Posterior vena cava (tissue), 2 donors: Measurements from ENCODE around the gene OAT. TPM values are rescaled to one million over a fixed set of nuclear protein-coding genes. Genes with fewer than 3 reads are reported as not detected.

Experiments used
- DNase-seq: peaks from one replicate; pipeline ENCODE4 v3.0.0-alpha.2; 2020; ENCODE audit warnings: low spot score
- intact Hi-C, 2 donors: fragments of 100-400 bp; cut with DNase I; formaldehyde crosslinking; loops; one replicate each; pipeline versions ENCODE4 v1.14.1 to v1.14.2; 2022 to 2023
- total RNA-seq, 2 donors: library from RNA; stranded (reverse); fragmentation: NEBNext Ultra II Directional; extraction: Animal tissue kit (Norgen Biotek cat#: 25700); gene quantifications; one replicate each; pipeline ENCODE4 v1.2.1, GENCODE V29; 2021
- donor health status: DM: yes; HTN: yes; CAD: no.
- donor health status: DM: yes; HTN: yes; CAD: no.

The OAT gene
- total RNA-seq, 2 donors from 2014 or later: 89.5 to 113 TPM

DNA sequence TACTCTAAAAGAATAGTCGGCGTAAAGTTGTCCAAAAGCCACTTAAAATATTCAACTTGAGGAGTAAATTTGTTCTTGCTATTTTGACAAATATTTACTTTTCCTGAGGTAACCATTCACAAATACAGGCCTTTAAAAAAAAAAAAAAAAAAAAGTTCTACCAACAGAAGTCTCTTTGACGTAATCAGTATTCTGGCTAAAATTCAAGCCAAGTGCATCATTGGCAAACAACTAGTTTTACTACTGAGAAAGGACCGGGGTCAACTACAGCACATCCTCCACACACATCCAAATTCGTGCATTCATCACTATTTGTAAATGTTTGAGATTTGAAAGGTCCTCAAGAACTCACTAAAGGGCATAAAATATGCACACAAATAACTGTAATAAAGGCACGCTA is 2.0 kb downstream of the OAT start:
- intact Hi-C loops: no loop called here
- DNase-seq: no peak

DNA sequence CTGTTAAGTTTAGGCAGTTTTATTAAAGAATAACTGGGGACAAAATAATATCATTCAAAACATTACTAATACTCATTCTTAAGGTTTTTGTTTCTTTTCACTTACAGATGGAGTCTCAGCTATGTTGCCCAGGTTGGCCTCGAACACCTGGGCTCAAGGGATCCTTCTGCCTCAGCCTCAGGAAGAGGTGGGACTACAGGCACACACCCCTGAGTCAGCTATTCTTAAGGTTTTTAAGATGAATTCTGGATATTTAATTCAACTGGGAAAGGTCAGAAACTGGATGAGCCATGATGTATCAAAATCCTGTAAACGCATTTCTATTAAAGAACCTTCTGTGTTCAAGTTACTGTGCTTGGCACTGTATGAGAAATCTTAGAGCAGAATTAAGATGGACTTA is 3.5 kb downstream of the OAT start:
- intact Hi-C loops: no loop called here
- no peak for DNase-seq

DNA sequence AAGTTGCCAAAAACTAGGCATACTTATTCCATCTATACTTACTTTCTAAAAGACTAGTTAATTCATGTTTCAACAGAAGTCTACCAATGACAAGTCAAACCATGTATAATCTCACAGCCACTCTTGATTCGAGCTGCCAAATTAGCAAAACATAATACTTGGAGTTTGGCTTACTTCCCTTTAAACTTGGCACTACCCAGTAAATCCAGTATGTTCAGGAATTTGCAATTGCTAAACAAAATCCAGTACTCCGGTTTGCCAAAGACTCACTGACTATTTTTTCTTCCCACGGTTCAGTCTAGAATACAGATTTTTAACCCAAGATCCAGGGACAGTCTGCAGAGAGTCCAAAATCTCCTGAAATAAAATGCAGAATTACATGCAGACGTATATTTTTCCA is 4.6 kb downstream of the OAT start:
- intact Hi-C loops: loop anchor here in 1 of 2 donors (5.0 kb wide), 1 partner anchor 1648 kb away; no protein-coding TSS in a partner anchor
- DNase-seq: no peak

DNA sequence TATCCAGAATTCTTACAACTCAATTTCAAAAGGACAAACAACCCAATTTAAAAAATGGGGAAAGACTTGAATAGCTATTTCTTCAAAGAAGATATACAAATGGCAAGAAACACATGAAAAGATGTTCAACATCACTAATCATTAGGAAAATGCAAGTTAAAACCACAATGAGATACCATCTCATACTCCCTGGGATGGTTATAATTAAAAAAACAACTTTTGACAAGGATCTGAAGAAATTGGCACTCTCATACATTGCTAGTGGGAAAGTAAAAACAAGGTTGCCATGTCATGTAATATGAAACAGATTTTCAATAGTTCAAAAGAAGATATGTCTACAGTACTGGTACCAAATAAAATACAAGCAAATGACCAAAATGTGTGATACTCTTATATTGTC is 9.0 kb downstream of the OAT start:
- no peak for DNase-seq
- intact Hi-C loops: loop anchor here in 1 of 2 donors (5.0 kb wide), 1 partner anchor 1653 kb away; no protein-coding TSS in a partner anchor

DNA sequence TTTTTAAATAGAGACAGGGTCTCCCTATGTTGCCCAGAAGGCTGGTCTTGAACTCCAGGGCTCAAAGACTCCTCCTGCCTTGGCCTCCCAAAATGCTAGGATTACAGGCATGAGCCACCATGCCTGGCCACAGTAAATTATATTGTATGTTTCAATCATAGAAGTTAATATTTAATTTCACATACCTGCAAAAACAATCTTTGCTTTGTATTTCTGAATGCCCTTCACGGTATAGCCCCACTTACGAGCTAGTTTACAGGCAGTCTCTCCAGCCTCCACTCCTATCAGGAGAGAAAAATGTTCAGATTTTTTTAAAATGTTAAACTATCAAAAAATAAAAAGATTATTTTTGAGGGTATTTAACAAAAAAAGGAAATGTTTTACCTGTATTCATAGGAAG is 10.4 kb downstream of the OAT start:
- intact Hi-C loops: no loop called here
- no peak for DNase-seq

DNA sequence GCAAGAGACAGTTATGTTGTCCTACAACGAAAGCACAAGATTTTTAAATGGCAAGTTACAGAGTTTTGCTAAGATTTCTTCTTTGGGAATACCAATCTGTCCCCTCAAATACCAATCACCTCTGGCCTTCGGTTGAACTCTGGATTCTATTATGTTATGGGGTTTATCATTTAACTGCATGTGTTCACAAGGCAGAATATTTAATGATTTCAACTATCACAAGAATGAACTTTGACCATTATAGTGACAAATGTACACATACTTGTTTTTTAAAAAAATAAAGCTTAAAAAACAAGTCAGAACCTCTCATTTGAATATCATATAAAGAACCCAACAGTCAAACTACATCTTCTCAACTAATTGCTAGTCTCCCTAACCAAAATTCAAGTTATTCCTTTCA is 11.3 kb downstream of the OAT start:
- intact Hi-C loops: no loop called here
- no peak for DNase-seq

DNA sequence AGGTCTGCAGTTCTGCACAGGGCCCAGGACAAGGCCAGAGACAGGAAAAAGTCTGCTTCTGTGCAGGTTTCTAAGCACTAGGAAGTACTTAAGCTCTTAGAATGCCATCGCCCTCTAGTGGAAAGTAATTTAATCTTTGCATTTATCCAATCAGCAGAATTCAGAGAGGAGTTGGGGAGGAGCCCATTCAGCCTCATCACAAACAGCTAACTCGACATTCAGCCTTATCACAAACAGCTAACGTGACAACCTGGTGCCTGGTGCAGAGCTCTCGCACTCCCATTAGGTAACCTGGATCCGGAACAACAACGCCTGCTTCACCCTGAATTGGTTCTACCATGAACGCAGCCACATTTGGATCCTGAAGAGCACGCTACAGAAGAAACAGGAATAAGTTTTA is 15.2 kb downstream of the OAT start:
- intact Hi-C loops: no loop called here
- DNase-seq: peak; percentile 37

DNA sequence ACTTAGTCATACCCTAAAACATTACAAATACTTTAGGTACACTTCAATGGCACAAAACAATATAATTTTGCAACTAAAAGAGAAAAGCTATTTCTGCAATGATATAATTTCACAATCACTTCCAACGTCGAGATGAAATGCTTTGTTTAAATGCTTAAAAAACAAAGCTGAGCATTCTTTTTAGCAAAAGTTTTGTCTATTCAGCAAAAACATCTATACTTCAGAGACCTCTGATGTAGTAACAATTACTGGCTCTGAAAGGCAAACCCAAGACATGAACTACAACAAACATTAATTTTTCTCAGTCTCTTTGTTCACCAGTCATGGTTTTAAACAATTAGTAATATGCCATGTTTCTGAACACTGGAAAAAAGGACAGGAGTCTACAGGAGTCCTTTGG is 16.4 kb downstream of the OAT start:
- intact Hi-C loops: no loop called here
- DNase-seq: no peak

DNA sequence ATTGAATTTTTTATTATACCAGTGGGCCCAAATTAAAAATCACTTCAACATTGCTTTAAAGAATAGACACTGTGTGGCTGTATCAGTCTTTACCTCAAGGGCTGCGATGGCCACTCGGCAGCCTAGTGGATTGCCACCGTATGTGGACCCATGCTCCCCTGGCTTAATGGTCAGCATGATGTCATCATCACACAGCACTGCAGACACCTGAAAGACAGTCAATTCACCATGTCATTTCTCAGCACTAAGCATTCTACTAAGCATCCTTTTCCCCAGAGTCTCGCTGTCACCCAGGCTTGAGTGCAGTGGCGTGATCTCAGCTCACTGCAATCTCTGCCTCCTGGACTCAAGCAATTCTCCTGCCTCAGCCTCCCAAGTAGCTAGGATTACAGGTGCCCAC is 17.1 kb downstream of the OAT start:
- DNase-seq: no peak
- intact Hi-C loops: no loop called here

DNA sequence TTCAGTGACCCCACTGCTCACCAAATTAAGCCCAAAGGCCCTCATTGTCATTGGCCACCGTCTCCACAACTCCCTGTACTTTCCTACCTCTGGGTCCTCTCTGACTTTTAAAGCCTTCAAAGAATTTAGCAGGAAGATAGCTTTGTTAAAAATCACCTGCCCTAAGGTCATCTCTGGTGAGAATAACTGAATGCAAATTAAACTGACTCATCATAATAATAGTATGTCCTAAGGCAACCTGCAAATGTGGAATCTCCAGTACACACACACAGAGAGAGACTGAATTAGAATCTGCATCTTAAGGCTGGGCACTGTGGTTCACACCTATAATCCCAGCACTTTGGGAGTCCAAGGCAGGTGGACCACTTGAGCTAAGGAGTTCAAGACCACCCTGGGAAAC is 24.1 kb downstream of the OAT start:
- intact Hi-C loops: no loop called here
- no peak for DNase-seq

DNA sequence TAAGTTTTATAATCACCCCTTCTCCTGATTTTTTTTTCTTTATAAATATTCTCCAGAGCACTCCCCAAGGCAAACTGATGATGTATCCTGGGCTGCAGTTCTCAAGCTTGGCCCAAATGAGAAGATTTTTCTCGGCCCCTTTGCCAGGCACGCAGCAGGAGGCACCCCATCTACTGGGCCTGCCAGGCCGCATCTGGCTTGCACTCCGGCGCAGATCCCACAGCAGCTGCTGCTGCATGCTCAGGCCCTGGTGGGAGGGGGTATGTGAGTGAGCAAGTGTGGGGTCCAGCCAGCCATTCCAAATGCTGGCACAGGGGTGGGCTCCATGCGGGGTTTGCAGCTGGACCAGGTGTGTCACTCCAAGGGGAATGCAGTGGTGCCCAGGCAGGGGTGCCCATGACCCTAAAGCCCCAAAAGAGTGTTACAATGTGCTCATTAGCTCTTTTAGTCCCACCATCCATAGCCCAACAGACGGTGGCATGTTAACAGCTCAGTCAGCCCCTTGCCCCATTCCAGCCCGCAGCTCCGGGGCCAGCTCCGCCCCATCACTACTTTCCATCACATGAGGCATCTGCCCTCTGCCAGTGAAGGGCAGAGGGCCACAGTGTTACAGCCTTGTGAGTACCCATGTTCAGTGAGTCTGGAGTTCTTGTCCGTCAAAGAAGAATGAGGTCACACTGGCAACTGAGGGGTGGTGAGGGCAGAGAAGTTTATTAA is 25.9 kb downstream of the OAT start:
- DNase-seq: no peak
- intact Hi-C loops: no loop called here

DNA sequence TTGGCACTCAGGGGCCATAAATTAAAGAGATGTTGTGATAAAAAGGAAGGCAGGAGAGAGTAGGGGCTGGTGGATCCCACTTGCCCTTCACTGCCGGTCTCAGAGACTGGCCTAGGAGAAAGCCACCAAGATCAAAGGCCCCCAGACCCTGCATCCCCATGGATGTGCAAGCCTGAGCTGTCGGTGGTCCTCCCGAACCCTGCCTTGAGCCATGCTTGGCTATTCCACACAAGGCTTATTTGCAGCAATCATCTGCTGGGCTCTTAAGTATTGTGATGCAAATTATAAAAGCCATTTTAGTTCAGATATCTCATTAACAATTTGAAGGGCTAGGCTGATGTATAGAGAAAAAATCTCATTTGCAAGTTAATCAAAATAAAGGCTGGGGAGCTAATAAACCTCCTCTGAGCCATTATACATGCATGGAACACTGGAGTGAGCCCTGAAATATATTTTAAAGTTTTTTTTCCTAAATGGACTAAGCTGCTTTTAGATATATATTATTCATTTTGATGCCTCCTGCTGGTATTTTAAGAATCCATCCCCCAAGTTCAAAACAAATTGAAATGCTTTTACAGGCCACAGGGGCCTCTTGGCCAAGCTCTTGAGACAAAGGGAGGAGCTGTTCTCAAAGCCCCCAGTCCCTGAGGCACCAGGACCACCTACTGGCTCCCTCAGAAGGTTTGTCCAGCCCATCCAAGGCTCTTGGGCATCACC is 28.1 kb downstream of the OAT start:
- peak; percentile 46 for DNase-seq
- intact Hi-C loops: no loop called here

DNA sequence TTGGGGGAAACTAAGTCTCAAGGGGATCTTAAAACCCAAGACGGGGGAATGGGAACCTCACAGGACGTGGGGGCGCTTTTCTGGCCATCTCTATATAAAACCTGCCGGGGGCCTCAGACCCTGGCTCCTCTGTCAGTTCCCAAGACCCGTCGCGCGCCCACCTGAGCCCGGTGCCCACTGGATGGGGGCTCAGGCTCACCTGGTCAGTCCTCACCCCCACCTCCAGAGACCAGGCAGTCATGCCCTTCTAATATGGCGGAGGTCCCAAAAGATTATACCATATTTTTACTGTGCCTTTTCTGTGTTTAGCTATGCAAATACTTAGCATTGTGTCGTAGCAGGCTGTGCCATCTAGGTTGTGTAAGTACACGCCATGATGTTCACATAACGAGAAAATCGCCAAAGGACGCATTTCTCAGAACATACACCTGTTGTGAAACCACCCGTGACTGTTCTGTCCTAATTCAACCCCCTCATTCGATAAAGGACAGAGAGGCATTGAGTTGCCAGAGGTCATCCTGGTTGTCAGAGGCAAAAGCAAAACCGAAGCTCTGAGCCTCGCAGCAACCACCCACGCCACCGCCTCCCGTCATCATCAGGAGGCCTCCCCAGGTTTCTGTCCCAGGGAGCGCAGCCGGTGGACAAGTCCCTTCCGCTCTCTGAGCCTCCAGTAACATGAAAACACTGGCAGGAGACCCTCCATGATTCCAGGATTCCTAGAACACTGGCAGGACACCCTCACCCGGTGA is 28.9 kb downstream of the OAT start:
- DNase-seq: peak; percentile 75
- intact Hi-C loops: loop anchor here (1.0 to 10.0 kb wide), 5 partner anchors 295 to 815 kb away; partner anchors contain the start of gene CHST15 (in 1 of the 2)

DNA sequence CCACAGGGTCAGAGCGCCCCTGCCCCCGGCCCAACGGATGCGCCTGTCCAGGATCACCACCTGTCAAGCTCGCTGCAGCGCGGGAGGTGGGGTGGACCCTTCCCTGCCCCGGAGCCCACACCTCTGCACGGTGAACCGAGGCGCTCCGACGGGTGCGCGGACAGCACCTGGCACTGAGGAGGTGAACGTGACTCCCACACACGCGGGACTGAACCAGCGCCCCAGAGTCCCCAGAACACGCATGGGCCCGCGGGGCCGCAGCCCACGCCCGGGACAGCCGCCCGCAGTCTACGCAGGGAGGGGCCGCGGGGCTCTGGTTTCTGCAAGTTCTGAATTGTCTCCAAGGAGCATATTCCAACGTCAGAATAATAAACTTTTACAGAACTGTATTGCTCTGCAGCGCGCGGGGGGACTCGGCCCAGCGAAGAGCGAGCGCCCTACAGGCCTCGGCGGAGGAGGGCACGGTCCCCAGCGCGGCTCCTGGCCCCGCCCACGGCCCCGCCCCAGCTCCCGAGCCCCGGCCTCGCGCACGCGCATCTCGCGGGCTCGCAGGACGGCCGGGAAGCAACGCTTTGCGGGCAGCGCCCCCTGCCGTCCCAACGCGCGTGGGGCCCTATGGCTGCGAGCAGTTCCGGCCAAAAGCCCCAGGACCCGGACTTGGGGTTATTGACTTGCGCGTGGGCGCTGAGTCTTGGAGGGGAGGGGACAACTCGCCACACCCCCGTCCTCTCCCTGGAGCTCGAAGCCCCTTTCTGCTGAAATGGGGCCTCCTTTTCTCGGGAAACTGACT is 29.7 kb downstream of the OAT start:
- intact Hi-C loops: loop anchor here (1.0 to 10.0 kb wide), 5 partner anchors 294 to 814 kb away; partner anchors contain the start of gene CHST15 (in 1 of the 2)
- peak; percentile 97 for DNase-seq

DNA sequence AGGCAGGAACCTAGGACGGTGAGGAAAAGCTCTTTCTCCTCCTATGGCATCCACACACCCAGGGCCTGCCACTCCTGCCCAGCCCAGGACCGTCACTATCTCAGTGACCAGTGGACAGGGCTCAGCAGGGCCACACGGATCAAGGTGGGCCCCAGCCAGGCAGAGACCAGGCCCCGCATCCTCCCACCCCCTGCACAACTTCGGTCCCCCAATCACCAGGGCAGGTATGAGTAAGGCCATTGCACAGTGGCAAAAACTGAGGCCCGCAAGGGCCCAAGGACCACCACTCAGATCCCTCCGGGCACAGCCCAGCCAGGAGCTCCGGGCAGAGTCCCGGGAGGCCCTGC is 30.3 kb downstream of the OAT start:
- intact Hi-C loops: loop anchor here (5.0 to 10.0 kb wide), 4 partner anchors 294 to 814 kb away; partner anchors contain the start of gene CHST15 (in 1 of the 2)
- DNase-seq: no peak

DNA sequence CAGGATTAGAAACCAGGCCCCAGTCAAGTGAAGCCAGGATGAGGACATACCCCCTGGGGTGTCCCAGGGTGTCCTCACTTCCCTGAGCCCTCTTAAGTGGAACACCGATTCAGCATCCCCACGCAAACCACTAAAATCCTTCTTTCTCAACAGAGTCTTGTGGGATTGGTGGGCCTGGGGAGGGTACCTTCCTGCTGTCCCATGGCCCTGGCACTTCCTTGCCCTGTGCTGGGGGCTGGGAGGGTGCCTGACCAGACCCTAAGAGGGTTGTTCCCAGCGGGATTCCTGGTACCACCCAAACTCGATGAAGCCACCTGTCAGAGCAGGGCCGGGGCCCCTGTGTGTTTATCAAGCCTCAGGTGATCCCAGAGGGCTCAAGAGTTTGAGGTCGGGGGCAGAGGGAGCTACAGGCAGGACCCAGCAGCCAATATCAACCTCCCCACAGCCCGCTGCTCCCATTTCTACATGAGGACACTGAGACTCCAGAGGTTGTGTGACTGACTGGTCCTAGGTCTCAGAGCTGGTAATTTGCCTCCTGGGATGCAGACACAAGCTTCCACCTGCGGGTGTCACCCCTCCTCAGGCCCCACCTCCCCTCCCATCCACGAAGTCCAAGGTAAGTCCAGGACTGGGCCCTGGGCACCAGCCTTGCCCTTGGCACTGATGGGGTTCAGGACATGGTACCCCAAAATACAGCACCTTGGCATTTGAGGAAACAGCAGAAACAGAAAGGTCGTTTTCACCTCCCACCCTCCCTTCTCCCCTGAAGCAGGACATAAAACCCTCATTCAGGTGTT is 31.4 kb downstream of the OAT start:
- peak; percentile 75 for DNase-seq

DNA sequence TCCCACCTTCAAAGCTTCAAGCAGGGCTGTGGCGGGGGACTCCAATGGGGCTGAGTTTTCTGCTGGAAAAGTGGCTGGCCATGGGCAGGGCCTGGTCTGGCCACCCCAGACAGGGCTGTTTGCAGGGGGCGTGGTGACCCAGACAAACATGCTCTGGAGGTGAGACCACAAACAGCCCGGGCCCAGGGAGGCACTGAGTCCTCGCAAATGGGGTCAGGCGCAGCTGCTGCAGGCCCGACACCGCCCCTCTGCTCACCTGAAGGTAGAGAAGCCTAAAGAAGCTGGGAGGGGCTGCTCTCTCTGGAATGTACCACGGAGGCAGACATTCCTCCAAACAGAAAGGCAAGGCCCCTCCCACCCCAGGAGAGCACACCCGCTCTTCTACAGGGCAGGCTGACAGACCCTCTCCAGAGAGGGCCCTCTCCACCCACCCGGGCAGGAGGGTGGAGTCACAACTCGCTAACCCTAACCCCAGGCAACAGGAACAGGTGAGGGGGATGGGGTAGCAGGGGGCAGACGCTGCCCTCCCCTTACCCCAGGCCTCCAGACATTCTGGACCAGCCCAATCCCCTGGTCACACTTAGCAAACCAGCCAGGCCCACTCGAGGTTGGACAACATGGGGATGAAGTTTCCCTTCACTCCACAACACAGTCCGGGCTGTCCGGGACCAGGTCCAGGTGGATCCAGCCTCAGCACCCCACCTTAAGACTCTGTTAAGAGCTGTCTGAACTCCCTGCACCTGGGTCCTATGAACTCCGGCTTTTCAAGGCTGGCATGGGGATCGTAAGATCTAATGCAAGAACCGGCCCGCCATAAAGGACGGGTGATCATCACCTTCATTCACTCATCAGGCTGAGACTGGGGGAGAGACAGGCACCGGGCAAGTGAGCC is 32.3 kb downstream of the OAT start:
- peak; percentile 49 for DNase-seq

More for the DNA sequence above, 31.4 kb downstream of the OAT start:
- intact Hi-C loops: loop anchor here (5.0 to 10.0 kb wide), 4 partner anchors 292 to 812 kb away; partner anchors contain the start of gene CHST15 (in 1 of the 2)

More for the DNA sequence above, 32.3 kb downstream of the OAT start:
- intact Hi-C loops: loop anchor here (5.0 to 10.0 kb wide), 4 partner anchors 292 to 812 kb away; partner anchors contain the start of gene CHST15 (in 1 of the 2)
